C1 segment of cervical spinal cord (tissue), 14 donors: Measurements from ENCODE around the gene GASK1A.
"Not testable (repeated sequence)": the region's sequence is repeated elsewhere in the genome, so short reads cannot be mapped to it uniquely, and the experiment has no call there.

Experiments used
- DNase-seq, 14 donors: peaks; one replicate each; lab custom pipeline; 2025; lab: John Stamatoyannopoulos, UW

GASK1A gene

GRCh38 chr3:43061101-43061895 is 82.2 kb downstream of the GASK1A start:
- DNase-seq, result no peak

- DNase-seq, result no peak
Observed at GRCh38 chr3:43062040-43062563, 83.0 kb downstream of the GASK1A start.

DNA sequence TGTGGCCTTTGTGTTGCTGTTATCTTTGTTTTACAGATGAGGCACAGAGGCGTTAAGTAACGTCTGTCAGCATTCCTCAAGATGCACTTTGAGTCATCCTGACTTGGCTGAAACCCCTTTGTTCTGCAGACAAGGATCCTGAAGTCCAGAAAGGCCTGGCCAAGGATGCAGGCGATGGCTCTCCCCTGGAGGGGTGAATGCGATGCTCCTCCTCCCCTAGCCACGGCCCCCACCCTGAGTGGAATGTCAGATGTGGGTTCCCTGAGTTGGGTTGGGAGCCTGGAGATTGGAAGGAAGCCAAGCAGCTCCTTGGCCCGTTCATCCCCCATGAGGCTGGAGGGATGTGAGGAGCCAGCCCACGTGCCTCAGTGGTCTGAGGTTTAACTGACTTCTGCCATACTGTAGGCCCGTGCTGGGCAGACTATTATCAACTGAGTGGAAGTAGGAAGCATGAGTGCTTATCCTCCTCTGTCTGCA is 83.5 kb downstream of the GASK1A start:
- no peak for DNase-seq

DNA sequence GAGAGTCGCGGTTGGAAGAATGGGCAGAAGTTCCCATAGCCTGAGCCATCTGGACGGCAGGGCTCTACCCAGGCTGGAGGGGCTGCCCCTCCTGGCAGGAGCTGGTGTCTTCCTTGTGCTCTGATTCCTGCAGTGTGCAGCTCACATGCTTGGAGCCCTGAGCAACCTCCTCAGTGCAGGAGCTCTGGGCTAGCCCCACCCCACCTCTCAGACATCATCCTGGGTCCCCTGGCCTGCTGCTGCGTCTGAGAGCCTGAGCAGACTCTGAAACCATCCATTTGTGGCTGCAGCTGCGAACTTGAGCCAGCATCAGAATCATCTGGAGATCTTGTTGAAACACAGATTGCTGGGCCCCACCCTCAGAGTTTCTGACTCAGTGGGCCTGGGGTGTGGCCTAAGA is 84.0 kb downstream of the GASK1A start:
- no peak for DNase-seq

- not testable (repeated sequence) for DNase-seq
Observed at GRCh38 chr3:43070670-43071069, 91.6 kb downstream of the GASK1A start.

DNA sequence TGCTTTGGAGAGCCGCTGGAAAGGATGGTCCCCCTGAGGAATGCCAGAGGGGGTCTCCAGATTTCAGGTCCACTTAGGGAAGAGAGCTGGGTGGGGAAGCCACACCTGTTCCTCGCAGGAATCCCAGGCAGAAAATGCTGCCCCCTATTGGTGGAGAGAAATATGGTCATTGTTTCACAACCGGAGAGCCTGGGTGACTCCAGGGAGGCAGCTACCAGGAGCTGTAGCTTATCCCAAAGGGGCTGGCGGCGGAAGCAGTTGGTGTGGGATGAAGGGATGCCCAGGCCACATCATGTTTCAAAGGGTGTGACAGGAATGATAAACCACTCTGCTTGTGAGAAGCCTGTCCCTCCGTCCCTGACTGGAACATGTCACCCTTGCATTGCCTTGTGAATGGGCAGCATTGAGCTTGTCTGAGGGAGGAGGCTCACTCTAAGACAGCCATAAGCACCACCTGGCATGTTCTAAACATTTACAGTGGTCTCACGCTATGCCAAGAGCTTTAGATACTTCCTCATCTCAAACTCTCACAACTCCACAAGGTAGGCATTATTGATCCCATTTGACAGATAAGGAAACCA is 92.3 kb downstream of the GASK1A start:
- DNase-seq, result no peak

- no peak for DNase-seq
Observed at GRCh38 chr3:43072361-43072760, 93.2 kb downstream of the GASK1A start.

- DNase-seq, result no peak
Observed at GRCh38 chr3:43073116-43073835, 94.2 kb downstream of the GASK1A start.

- no peak for DNase-seq
Observed at GRCh38 chr3:43073836-43074220, 94.7 kb downstream of the GASK1A start.

DNA sequence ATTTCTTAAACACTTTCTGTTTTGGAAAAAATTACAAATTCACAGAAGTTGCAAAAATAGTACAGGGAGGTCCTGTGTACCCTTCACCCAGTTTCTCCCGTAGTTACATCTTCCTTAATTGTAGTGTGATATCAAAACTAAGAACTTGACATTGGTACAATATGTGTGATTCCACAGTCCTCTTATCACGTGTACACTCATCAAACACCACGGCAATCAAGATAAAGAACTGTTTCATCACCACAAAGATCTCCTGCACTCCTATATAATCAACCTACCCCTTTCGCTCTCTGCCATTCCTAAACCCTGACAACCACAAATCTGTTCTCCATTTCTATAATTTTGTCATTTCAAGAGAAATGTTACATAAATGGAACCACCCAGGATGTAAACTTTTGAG is 95.4 kb downstream of the GASK1A start:
- no peak for DNase-seq

GRCh38 chr3:43074901-43075689 is 96.0 kb downstream of the GASK1A start:
- DNase-seq, result no peak

DNA sequence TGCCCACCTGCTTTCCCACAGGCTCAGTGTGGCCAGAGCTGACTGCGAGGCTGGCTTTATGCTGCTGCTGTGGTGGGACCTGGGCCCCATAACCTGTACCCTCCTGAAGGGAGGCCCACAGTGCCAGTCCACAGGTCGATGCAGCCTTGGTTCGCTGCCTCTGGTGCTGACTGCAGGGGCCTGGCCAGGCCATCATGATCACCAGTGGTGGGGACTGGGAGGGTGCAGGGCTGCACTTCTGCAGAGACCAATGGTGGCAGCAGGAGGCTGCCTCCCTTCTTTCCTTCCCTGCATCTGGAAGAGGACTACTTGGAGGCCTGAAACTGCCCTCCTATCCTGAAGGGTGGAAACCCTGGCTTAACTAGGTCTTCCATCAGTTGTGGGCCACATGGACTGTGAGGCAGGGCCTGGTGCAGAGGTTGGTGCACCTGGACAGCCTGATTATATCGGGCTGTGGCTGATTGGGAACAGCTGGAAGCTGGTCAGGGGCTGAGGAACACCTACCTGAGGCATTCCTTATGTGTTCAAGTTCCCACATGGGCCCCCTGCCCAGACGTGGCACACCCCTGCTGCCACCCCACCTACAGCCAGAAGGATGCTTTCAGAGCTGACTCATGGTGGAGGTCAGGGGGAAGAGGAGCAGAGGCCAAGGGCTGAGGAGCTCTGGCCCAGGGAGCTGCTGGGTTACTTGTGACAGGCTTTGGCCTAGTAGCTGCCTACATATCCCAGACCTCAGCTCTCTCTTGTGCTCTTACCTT is 97.0 kb downstream of the GASK1A start:
- no peak for DNase-seq

- peak in 1 of 14 donors; percentile 23 for DNase-seq
Observed at GRCh38 chr3:43076857-43077256, 97.7 kb downstream of the GASK1A start.

DNA sequence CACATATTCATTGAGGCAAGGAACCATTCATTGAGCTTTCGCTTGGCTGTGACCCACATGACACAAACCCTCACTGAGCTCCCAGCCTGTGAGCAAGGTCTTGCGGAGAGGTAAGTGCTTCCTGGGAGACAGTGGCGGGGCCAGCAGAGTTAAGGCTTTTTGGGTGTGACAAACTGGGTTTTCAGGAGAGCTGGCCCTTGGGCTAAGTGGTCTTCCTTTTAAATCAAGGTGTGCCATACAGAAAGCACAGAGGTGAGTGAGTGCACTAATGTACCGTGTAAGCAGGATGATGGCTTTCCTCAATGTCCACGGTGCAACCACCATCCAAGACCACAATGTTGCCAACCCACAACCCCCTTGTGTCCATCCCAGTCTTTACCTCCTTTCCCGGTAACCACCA is 98.2 kb downstream of the GASK1A start:
- DNase-seq, result no peak

GRCh38 chr3:43077707-43078106 is 98.6 kb downstream of the GASK1A start:
- DNase-seq, result no peak

DNA sequence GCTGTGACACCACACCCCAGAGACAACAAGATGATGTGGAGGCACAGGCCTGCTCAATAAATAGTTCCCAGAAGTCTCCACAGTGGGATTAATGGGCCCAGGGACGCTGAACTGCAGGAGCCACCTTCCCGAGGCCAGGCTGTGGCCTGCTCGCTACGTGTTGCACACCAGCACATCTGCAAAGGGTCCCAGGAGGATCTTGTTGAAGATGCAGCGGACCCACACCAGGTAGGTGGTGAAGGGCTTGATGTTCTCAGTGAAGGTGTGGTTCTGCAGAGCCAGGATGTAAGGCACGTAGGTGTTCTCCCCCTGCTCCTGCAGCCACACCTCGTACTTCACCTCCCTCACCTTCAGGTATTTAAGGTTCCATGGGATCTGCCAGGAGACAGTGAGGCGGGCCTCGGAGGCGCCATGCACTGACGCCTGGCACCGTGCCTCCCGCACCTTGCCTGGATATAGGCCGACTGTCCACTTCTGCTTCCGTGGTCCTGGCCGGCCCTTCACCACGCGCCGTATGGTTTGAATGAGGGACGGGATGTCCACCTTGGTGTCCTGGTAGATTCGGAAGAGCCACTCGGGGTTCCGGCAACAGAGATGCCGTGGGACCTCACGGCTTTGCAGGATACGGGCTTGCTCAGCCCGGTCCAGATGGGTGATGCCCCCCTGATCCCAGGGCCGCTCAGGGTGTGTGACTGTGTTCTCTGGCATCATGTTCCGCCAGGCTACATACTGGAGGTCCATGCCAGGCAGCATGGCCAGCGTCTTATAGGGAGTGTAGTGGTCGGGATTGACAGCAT is 100.6 kb downstream of the GASK1A start:
- no peak for DNase-seq

DNA sequence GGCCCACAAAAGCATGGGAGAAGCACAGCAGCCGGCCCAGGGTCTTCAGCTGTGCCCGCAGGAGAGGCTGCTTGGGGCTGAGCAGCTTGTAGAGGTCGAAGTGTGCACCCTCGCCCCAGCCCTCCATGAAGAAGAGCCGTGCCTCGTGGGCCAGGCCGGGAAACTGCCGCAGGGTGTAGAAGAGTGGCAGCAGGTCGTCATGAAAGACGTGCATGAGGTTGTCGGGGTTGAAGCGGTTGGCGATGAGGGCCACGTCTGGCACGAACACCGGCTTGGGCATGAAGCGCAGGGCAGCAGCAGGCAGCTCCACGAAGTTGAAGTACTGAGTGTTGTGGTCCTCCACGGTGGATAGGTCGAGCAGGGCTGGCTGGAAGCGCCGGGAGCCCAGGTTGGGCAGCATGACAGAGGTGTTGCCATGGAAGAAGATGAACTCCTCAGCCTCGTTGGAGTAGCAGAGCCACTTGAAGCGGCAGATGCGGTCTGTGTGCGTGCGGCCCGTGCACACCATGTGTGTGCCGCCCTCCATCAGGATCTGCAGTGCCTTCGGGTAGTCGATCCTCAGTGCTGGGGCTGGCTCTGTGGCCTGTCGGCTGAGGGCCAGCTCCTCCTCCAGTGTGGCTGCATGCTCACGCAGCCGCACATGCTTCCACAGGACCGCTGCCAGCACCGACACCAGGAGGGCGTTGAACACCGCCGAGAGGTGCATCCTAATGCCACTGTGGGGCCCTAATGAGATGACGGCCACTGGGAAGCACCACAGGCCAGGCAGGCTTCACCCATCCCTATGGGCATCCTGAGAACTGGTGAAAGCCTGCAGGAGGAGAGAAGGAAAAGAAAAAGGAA is 101.8 kb downstream of the GASK1A start:
- DNase-seq, result peak in 2 of 14 donors; percentile 31 to 82

GRCh38 chr3:43081796-43082195 is 102.7 kb downstream of the GASK1A start:
- peak in 1 of 14 donors; percentile 56 for DNase-seq

- no peak for DNase-seq
Observed at GRCh38 chr3:43082457-43082856, 103.3 kb downstream of the GASK1A start.
